ENCODE results near the gene DDX42. TPM values are rescaled to one million over a fixed set of nuclear protein-coding genes. Genes with fewer than 3 reads are reported as not detected.

Gene DDX42
- total RNA-seq, 2 donors from 2014 or later, result 39.9 to 41.0 TPM

GRCh38 chr17:63823659-63824331 lies 49.8 kb downstream of the DDX42 start:
- no peak for TF ChIP-seq CTCF (IDR thresholded peaks at IDR 0.05)

GRCh38 chr17:63824362-63824761 lies 50.4 kb downstream of the DDX42 start:
- no peak for DNase-seq (ENCODE audit: low spot score)
- Histone ChIP-seq H3K27ac (no peak overlapping the region), H3K4me3 (no peak overlapping the region), H3K4me1 (peaks cover 0 to 53% of the 10 kb centered on the region in 2 donors), H3K9me3 (no peaks in the 10 kb centered on the region), H3K27me3 (no peaks in the 10 kb centered on the region), H3K36me3 (peaks cover 66% of the 10 kb centered on the region)
- no peak for TF ChIP-seq CTCF (IDR thresholded peaks at IDR 0.05)

More at GRCh38 chr17:63823659-63824331, 49.8 kb downstream of the DDX42 start:
- H3K4me1 ChIP-seq, result peaks cover 0 to 47% of the 10 kb centered on the region in 2 donors
- no peak for DNase-seq (ENCODE audit: low spot score)
- no peak overlapping the region for H3K4me3 ChIP-seq
- no peaks in the 10 kb centered on the region for H3K27me3 ChIP-seq
- H3K27ac ChIP-seq, result no peak overlapping the region
- H3K9me3 ChIP-seq, result no peaks in the 10 kb centered on the region
- H3K36me3 ChIP-seq, result peaks cover 66% of the 10 kb centered on the region

- Histone ChIP-seq H3K4me3 (peak overlapping the region; percentile 77 to 89), H3K36me3 (peaks cover 66% of the 10 kb centered on the region), H3K27me3 (no peaks in the 10 kb centered on the region), H3K4me1 (peaks cover 0 to 40% of the 10 kb centered on the region in 2 donors), H3K27ac (peak overlapping the region; percentile 85 to 92), H3K9me3 (no peaks in the 10 kb centered on the region)
- no peak for TF ChIP-seq CTCF (IDR thresholded peaks at IDR 0.05)
- DNase-seq (ENCODE audit: low spot score), result peak; percentile 58
These were observed 52.6 kb downstream of the DDX42 start for GRCh38 chr17:63826468-63827001.

- peak in 1 of 2 donors; percentile 53 for TF ChIP-seq CTCF (IDR thresholded peaks at IDR 0.05)
- Histone ChIP-seq H3K27ac (peak within 1 kb of the TSS; percentile 85 to 92), H3K36me3 (peaks cover 66% of the 10 kb centered on the region), H3K4me3 (peak within 1 kb of the TSS; percentile 77 to 89), H3K9me3 (no peaks in the 10 kb centered on the region), H3K27me3 (no peaks in the 10 kb centered on the region), H3K4me1 (peaks cover 0 to 38% of the 10 kb centered on the region in 2 donors)
- peak; percentile 96 for DNase-seq (ENCODE audit: low spot score)
These were observed 53.2 kb downstream of the DDX42 start, which contains the start of the genes FTSJ3 and PSMC5 for GRCh38 chr17:63827002-63827800. Gene FTSJ3 (minus strand): TSS chr17:63827663. CDS start chr17:63826902, 761 bp downstream. Gene PSMC5 (plus strand): TSS chr17:63827431. CDS start chr17:63827491, 60 bp downstream.

- Histone ChIP-seq H3K4me3 (peak overlapping the region; percentile 77 to 89), H3K4me1 (peaks cover 0 to 33% of the 10 kb centered on the region in 2 donors), H3K27me3 (no peaks in the 10 kb centered on the region), H3K36me3 (peaks cover 66% of the 10 kb centered on the region), H3K27ac (peak overlapping the region; percentile 85 to 92), H3K9me3 (no peaks in the 10 kb centered on the region)
- TF ChIP-seq CTCF (IDR thresholded peaks at IDR 0.05), result no peak
- DNase-seq (ENCODE audit: low spot score), result peak; percentile 53
These were observed 53.8 kb downstream of the DDX42 start for GRCh38 chr17:63827801-63828221.

Data from right atrium auricular region (tissue), 2 donors.